ENCODE data around the gene CDKAL1.

GRCh38 chr6:21273451-21273850 is 739.2 kb downstream of the CDKAL1 start:
- no peak for TF ChIP-seq EZH2 (IDR thresholded peaks at IDR 0.05; ENCODE audit: borderline replicate concordance)
- TF ChIP-seq, protein P1, sequence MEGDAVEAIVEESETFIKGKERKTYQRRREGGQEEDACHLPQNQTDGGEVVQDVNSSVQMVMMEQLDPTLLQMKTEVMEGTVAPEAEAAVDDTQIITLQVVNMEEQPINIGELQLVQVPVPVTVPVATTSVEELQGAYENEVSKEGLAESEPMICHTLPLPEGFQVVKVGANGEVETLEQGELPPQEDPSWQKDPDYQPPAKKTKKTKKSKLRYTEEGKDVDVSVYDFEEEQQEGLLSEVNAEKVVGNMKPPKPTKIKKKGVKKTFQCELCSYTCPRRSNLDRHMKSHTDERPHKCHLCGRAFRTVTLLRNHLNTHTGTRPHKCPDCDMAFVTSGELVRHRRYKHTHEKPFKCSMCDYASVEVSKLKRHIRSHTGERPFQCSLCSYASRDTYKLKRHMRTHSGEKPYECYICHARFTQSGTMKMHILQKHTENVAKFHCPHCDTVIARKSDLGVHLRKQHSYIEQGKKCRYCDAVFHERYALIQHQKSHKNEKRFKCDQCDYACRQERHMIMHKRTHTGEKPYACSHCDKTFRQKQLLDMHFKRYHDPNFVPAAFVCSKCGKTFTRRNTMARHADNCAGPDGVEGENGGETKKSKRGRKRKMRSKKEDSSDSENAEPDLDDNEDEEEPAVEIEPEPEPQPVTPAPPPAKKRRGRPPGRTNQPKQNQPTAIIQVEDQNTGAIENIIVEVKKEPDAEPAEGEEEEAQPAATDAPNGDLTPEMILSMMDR (IDR thresholded peaks at IDR 0.05; ENCODE audit: poor library complexity): no peak

Data from hepatocyte (in vitro differentiated cells).